Suprapubic skin (tissue), 4 donors: ENCODE measurements around the gene LDAH. TPM values are rescaled to one million over a fixed set of nuclear protein-coding genes. Genes with fewer than 3 reads are reported as not detected.

Source experiments
- DNase-seq, 2 donors: peaks; one replicate each; pipeline ENCODE4 v3.0.0-alpha.2; 2019; ENCODE audit warnings: low spot score in 2 of 2
- H3K27ac ChIP-seq: fragments of 200-600 bp; sonication (generic); one replicate; pipeline ENCODE4 v1.5.1; 2019
- H3K27me3 ChIP-seq: fragments of 200-600 bp; sonication (generic); one replicate; pipeline ENCODE4 v1.5.1; 2019
- H3K36me3 ChIP-seq: fragments of 200-600 bp; sonication (generic); one replicate; pipeline ENCODE4 v1.5.1; 2019
- H3K4me1 ChIP-seq: fragments of 200-600 bp; sonication (generic); one replicate; pipeline ENCODE4 v1.5.1; 2019
- H3K4me3 ChIP-seq: fragments of 200-600 bp; sonication (generic); one replicate; pipeline ENCODE4 v1.5.1; 2019; ENCODE audit warnings: mild to moderate bottlenecking
- H3K9me3 ChIP-seq: fragments of 200-600 bp; sonication (generic); one replicate; pipeline ENCODE4 v1.5.1; 2019
- EP300 ChIP-seq: sonication (generic); formaldehyde crosslinking; IDR thresholded peaks from one replicate; pipeline ENCODE4 v1.6.1; 2017; ENCODE audit warnings: antibody characterized with exemption
- POLR2A ChIP-seq, 2 donors: fragments of 450-650 bp; IDR thresholded peaks; one replicate each; pipeline ENCODE4 v1.6.1; 2017; ENCODE audit warnings: antibody characterized with exemption in 2 of 2, mild to moderate bottlenecking in 2 of 2, moderate library complexity in 2 of 2
- POLR2AphosphoS5 ChIP-seq, 3 donors: sonication (generic); formaldehyde crosslinking; IDR thresholded peaks; one replicate each; pipeline ENCODE4 v1.6.1; 2017; ENCODE audit warnings: antibody characterized with exemption in 3 of 3
- WGBS: methylation state at CpG from one replicate; pipeline ENCODE4 v1.1.5; 2018; 5-methylcytosine and 5-hydroxymethylcytosine counted together
- total RNA-seq, 4 donors: library from RNA; depleted of rRNA; stranded (reverse); fragments of >200 nt; gene quantifications; one replicate each; pipeline ENCODE4 v1.1.0, GENCODE V29; 2016
- TF ChIP-seq, protein P1 (sequence below), 2 donors: fragments of 200-600 bp in 1 of 2; fragments of 450-650 bp in 1 of 2; sonication (generic) in 1 of 2; IDR thresholded peaks; one replicate each; pipeline ENCODE4 v1.5.1; 2016 to 2019; ENCODE audit warnings: antibody characterized with exemption in 2 of 2, mild to moderate bottlenecking in 1 of 2, moderate library complexity in 1 of 2

Gene LDAH
- total RNA-seq, 4 donors from 2014 or later: 9.0 to 15.5 (median 10.4) TPM

DNA sequence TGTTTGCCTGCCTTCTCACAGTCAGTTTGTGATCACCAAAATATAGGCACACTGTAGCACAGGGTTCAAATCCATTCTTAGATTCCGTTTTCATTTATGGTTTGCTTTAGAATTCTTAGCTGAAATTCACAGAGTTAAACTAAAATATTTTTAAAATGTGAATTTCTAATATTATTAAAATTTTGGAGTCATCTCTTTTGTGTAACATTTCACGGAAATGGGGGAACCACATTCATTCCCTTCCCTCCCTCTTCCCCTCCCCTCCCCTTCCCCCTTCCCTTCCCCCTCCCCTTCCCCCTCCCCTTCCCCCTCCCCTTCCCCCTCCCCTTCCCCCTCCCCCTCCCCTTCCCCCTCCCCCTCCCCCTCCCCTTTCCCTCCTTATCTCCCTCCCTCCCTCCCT lies 11.4 kb upstream of the LDAH start:
- H3K9me3 ChIP-seq: no peaks in the 10 kb centered on the region
- TF ChIP-seq EP300: no peak
- TF ChIP-seq, protein P1, sequence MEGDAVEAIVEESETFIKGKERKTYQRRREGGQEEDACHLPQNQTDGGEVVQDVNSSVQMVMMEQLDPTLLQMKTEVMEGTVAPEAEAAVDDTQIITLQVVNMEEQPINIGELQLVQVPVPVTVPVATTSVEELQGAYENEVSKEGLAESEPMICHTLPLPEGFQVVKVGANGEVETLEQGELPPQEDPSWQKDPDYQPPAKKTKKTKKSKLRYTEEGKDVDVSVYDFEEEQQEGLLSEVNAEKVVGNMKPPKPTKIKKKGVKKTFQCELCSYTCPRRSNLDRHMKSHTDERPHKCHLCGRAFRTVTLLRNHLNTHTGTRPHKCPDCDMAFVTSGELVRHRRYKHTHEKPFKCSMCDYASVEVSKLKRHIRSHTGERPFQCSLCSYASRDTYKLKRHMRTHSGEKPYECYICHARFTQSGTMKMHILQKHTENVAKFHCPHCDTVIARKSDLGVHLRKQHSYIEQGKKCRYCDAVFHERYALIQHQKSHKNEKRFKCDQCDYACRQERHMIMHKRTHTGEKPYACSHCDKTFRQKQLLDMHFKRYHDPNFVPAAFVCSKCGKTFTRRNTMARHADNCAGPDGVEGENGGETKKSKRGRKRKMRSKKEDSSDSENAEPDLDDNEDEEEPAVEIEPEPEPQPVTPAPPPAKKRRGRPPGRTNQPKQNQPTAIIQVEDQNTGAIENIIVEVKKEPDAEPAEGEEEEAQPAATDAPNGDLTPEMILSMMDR (IDR thresholded peaks at IDR 0.05): no peak
- no peak for TF ChIP-seq POLR2AphosphoS5 (IDR thresholded peaks at IDR 0.05)
- no peak for TF ChIP-seq POLR2A (IDR thresholded peaks at IDR 0.05)
- H3K4me1 ChIP-seq: no peaks in the 10 kb centered on the region
- 88% methylated on average over 2 of the region's 2 CpGs for WGBS
- no peak for DNase-seq
- H3K27me3 ChIP-seq: peaks cover 55% of the 10 kb centered on the region
- H3K27ac ChIP-seq: no peak overlapping the region
- H3K4me3 ChIP-seq: no peak overlapping the region
- no peaks in the 10 kb centered on the region for H3K36me3 ChIP-seq

DNA sequence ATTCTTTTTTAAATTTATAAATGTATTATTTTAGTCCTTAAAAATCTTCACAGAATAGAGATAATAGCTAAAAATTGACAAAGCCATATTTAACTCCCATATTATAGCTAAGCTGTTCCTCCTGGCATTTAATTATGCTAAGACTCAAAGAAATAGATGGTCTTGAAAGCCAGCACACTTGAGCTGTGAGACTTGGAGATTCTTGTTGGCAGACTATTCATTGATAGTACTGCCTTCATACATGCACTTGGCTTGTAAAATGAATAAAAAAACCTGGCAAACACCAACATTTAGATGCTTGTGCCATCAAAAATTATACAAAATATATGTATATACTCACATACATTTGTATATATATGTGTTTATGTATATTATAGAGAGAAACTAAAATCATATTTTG lies 9.7 kb upstream of the LDAH start:
- Histone ChIP-seq H3K4me3 (no peak overlapping the region), H3K27me3 (peaks cover 45% of the 10 kb centered on the region), H3K4me1 (no peaks in the 10 kb centered on the region), H3K36me3 (no peaks in the 10 kb centered on the region), H3K27ac (no peak overlapping the region), H3K9me3 (no peaks in the 10 kb centered on the region)
- TF ChIP-seq POLR2A (IDR thresholded peaks at IDR 0.05) (no peak), POLR2AphosphoS5 (IDR thresholded peaks at IDR 0.05) (no peak), EP300 (no peak)
- TF ChIP-seq, protein P1 (IDR thresholded peaks at IDR 0.05): no peak
- DNase-seq: no peak

DNA sequence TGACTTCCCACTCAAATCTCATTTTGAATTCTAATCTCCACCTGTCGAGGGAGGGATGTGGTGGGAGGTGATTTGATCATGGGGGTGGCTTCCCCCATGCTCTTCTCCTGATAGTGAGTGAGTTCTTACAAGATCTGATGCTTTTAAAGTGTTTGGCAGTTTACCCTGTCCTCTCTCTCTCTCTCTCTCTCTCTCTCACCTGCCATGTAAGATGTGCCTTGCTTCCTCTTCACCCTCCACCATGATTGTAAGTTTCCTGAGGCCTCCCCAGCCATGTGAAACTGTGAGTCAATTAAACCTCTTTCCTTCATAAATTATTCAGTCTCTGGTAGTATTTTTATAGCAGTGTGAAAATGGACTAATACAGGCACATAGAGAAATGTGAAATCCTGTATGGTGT lies 7.0 kb upstream of the LDAH start:
- H3K4me1 ChIP-seq: no peaks in the 10 kb centered on the region
- peaks cover 33% of the 10 kb centered on the region for H3K27me3 ChIP-seq
- TF ChIP-seq POLR2A (IDR thresholded peaks at IDR 0.05) (no peak), POLR2AphosphoS5 (IDR thresholded peaks at IDR 0.05) (no peak), EP300 (no peak)
- TF ChIP-seq, protein P1 (IDR thresholded peaks at IDR 0.05): no peak
- 37% methylated on average over 1 of the region's 1 CpG for WGBS
- no peak overlapping the region for H3K27ac ChIP-seq
- DNase-seq: no peak
- no peaks in the 10 kb centered on the region for H3K9me3 ChIP-seq
- H3K4me3 ChIP-seq: no peak overlapping the region
- no peaks in the 10 kb centered on the region for H3K36me3 ChIP-seq

DNA sequence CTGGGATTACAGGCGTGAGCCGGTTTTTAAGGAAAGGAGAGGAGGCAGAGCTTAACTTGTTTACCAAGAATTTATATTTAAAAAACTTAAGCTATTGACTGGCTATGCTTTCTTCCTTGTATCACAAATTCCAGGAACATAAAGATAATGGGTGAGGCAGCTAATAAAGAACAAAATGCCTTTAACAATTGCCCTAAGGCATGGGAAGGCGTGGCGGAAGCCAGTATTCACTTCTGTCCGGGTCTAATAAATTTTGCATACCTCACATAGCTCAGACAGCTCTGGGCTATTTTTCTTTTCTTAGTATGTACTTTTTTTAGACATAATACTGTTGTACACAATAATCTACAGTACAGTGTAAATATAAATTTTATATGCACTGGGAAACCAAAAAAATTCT lies 1.0 kb upstream of the LDAH start:
- TF ChIP-seq POLR2AphosphoS5 (IDR thresholded peaks at IDR 0.05) (no peak), POLR2A (IDR thresholded peaks at IDR 0.05) (no peak), EP300 (no peak)
- TF ChIP-seq, protein P1 (IDR thresholded peaks at IDR 0.05): no peak
- no peak overlapping the region for H3K27ac ChIP-seq
- no peak for DNase-seq

DNA sequence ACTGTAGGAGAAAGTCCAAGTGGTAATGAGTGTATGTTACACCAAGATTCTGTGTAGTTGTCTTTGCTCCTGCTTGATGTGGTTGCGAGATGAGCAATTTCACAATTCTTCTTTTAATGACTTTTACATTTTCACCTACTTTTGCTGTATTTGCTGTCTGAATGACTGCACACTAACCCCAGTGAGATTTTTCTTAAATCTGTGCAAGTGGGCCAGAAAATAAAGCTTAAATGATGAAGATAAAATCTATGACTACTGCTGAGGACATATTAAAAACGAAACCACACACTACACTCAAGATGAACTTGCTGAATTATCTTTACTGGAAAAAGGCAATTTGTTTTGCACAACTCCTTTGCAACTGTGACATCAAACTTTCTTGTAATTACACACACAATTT lies 4.1 kb downstream of the LDAH start:
- no peak for DNase-seq
- peaks cover 11% of the 10 kb centered on the region for H3K4me1 ChIP-seq
- no peaks in the 10 kb centered on the region for H3K27me3 ChIP-seq
- no peaks in the 10 kb centered on the region for H3K36me3 ChIP-seq
- H3K4me3 ChIP-seq: no peak overlapping the region
- H3K27ac ChIP-seq: no peak overlapping the region
- TF ChIP-seq POLR2A (IDR thresholded peaks at IDR 0.05) (no peak), POLR2AphosphoS5 (IDR thresholded peaks at IDR 0.05) (no peak), EP300 (no peak)
- TF ChIP-seq, protein P1 (IDR thresholded peaks at IDR 0.05): no peak
- WGBS: 71% methylated on average over 2 of the region's 2 CpGs
- no peaks in the 10 kb centered on the region for H3K9me3 ChIP-seq

More for the DNA sequence above, 1.0 kb upstream of the LDAH start:
- Histone ChIP-seq H3K4me1 (peaks cover 11% of the 10 kb centered on the region), H3K36me3 (no peaks in the 10 kb centered on the region), H3K9me3 (no peaks in the 10 kb centered on the region), H3K4me3 (no peak overlapping the region), H3K27me3 (no peaks in the 10 kb centered on the region)
- whole genome bisulfite sequencing: 46% methylated on average over 5 of the region's 5 CpGs
